Epidermal melanocyte (primary cell): ENCODE results near the gene KCTD1.

Source experiments
- DNase-seq: peaks from one replicate; pipeline ENCODE4 v3.0.0; 2011; ENCODE audit warnings: low spot score; ENCODE audit not compliant: insufficient read length

The KCTD1 gene

DNA sequence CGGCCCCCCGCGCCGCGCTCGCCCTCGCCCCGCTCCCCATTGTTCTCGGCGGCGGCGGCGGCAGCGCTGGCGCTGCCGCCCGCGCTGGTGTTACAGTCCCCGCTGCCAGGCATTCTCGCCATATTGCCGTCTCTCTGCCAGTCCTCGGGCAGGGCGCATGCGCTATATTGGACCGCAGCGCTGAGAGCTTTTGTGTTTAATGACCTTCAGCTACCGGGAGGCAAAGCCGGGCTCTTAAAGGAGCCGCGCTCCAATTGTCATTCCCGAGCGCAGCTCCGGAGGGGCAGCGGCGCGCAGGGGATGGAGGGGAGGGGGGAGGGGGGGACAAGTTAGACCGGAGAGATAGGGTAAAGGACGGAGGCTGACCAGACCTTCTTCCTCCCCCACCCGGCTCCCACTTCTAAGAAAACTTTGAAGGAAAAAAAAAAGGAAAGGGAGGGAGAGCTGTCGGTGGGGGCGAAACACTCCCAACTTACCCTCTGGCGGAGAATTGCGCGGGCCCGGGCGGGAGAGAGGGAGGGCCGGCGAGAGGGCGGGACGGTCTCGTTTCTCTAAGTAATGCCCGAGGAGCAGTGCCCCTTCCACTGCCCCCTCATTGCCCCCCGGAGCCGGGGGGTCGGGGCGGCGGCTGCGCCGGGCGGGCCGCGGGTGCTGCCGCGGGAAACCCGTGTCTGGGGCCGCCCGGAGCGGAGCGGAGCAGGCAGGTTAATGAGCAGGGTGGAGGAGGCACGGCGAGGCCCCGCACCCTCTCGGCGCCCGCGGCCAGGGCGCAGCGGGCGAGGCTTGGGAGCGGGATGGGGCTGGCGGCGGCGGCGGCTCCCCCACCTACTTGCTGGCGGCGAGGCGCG lies at the start of gene KCTD1:
TSS of gene KCTD1 (minus strand) at position 139 of the 848 bp plus-strand sequence. CDS start at position 122, 17 bp downstream.
- peak; percentile 74 for DNase-seq

DNA sequence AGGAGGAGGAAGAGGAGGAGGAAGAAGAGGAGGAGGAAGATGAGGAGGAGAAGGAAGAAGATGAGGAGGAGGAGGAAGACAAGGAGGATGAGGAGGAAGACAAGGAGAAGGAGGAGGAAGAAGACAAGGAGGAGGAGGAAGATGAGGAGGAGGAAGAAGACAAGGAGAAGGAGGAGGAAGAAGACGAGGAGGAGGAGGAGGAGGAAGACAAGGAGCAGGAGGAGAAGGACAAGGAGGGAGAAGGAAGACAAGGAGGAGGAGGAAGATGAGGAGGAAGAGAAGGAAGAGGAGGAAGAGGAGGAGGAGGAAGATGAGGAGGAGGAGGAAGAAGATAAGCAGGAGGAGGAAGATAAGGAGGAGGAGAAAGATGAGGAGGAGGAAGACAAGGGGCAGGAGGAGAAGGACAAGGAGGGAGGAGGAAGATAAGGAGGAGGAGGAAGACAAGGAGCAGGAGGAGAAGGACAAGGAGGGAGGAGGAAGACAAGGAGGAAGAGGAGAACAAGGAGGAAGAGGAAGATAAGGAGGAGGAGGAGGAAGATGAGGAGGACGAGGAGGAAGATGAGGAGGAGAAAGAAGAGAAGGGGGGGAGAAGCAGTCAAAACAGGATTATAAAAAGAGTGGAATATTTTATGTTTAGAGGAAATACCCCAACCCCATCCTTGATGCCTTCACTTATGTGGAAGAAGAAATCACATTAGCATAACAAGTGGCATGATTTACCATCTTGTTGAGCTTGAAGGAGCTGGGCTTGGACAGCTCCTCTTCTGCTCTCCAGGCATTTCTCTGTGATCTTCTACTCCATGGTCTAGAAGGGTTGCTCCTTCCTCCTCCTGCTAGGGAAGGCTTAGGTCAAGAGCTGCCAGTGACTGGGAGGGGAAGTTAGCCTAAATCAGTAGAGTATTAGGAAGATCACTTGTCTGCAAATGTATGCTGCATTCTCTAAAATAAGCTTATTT lies 45.3 kb upstream of the KCTD1 start:
- DNase-seq: no peak

DNA sequence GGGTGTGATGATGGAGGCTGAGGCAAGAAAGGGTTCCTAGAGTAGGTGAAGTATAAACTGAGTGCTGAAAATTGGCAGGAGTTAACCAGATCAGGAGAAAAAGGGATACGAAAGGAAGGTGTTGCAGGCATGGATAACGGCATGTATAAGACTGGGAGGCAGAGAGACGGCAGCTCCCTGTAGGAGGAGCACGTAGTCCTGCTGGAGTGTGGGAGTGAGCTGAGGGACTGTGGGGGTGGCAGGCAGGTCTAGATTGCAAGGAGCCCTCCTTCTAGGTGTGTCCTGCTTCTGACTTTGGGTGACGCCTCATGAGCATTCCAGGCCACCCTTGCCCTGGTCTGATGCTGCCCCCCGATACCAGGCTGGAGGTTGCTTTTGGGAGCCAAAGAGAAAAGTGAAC lies 36.4 kb upstream of the KCTD1 start:
- no peak for DNase-seq

DNA sequence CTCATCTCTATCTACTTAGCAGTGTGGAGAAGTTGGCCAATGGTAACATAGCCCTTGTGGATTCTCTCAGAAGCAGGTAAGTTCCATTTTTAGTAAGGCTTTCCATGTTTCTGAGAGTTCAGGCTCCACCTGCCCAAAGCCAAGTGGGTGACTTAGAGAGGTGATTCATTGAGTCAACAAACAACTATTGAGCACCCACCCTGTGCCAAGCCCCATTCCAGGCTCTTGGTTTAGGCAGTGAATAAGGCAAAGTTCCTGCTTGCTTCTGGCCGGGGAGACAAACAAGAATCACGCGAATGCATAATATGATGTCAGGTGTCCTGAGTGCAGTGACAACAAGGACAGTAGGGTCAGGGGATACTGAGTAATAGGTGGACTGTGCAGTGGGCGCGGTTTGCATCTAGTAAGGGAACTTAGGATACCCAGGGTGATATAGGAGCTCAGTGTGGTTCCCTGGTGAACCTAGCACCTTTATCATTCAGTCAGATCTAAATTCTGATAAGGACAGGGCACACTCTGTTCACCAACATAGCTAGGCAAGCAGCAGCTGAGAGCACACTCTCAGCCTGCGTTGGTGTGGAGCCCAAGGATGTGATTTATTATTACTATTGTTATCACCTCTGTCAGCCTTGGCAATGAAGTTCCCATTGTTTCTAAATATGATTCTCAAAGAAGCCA lies 31.7 kb upstream of the KCTD1 start:
- no peak for DNase-seq

DNA sequence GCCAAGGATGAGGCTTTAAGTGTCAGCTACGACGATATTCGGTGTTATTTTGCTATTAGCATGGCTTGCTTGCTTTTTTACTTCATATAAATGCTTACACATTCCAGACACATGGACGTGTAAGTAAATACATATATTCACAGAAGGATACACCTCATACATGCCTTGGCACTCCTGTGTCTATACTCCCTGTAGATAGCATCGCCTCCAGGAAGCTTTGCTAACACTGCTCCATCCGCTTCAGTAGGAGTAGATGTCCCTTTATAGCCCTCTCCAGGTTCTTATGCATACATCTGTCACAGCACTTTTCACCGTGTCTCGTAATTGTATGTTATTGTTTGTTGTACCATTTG lies 27.5 kb upstream of the KCTD1 start:
- no peak for DNase-seq

DNA sequence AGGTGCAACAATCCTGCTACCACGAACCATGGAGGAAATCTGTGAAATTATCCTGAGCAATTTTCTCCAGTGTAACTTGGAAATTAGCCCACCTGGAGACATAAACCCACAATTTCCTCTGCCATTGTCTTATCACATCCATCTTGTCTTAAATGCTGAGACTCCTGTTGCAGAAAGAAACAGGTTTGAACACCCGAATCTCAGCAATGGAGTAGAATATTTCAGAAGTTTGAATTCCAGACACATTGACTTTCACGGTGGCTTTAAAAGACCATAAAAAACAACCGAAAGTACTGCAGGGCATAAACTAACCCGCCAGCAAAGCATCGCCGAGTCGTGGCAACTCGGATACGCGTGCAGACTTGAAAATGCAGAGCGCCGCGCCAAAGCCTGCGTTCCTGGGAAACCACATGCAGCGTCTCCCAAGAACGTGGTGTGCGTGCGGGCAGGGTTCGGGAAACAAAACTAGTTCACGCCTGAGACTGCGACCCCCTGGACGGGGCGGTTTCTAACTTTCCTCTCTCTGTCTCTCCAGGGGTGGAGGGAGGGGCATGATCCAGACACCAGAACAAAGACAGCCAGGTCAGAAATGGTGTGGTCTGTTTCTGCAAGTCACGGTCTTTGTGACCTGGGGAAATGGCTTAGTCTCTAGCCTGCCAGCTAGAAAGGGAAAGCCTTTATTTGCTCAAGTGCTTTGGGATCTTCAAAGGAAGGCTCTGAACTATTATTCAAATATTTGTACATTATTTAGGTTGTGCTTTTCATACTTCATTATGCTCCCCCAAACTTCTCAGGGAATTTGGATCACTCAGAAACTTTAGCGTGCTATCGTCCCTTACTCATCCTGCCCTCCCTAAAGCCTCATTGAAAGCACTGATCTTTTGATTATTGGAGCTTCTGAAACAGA lies 26.9 kb upstream of the KCTD1 start:
- DNase-seq: peak; percentile 47

DNA sequence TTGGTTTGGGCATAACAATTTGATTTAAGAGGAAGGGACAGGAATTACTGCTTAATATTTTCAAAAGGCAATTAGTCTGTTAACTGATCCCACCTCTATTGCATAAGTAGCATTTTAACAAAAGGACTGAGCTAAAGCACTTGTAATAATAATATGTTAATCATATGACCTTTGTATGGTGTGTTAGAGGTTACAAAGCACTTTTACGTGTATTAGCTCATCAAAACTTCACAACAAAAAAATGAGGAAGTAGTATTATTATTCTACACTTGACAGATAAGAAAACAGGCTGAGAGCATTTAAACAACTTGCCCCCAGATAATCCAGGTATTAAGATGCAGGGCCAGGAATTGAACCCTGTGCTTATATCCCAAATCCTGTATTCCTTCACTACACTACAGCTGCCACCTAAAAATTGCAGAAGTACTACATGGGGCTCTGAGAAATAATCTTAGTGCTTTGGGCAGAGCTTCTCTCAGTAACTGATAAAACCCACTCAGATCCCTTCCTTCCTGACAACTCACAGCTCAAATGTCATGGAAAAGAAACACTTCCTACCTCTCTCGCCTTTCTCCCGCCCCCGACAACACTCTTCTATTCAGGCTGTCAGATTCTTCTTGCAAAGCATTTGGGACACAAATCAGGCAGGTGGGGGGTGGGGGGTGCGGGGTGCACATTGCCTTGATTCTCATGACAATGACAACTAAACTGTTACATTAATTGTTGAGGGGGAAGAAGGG lies 20.7 kb upstream of the KCTD1 start:
- no peak for DNase-seq

DNA sequence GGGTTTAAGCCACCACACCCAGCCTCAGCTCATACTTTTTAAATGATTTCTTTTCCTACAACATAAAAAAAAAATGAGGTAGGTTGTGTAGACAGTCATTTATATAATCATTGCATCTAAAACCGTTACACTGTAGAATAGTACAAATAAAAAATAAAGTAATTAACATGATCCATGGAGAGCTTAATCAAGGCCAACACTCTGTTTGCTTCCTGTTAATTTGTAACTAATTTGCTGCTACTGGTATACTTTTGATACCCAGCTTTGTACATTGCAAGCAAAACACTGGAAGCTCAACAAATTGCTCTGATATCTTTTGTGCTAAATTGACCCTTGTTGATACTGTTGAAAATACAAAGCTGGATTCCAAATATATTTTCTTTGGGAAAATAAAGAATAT lies 20.2 kb upstream of the KCTD1 start:
- DNase-seq: no peak

DNA sequence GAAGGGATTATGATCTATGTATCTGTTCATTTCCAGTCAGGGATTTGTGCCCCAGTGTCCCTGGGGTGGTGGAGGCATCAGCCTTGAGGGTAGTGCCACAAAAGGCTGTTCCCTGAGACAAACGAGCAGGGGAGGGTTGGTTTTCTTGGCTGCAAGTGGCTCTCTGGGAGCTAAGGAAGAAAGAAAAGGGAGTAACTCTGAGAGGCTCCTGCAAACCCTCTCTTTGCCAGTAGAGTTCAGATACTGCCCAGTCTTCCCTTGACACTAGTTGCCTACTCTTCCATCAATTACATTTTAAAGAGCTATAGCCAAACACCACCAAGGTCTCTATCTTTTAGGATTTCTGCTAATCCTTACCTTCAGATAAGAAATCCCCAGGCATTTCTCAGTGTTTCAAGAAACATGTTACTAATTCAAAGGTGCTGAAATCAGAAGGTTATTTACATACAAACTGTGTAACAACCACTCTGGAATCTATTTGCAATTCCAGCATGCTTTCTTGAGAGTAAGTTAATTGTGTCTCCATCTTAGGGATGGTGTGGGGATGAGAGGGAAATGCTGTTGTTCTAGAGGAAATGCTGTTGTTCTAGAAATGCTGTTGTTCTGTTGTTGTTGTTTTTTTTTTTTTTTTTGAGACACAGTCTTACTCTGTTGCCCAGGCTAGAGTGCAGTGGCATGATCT lies 18.7 kb upstream of the KCTD1 start:
- DNase-seq: no peak

DNA sequence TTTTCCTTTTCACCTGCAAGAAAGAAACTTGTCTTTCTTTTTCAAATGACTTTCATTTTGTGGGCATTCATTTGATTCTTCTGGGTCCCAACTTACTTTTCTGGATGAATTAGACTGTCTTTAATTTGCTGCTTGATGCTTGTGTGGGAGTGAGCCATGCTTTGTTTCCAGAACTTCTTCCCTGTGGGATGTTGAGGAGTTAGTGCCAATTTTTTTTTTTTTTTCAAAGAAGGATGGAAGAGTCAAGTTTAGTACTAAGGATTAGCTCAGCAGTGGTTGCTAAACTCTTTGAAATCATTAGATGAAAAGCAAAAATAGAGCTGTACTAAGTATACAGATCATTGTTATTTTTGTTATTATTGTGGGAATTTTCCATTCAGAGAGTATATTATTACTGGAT lies 17.2 kb upstream of the KCTD1 start:
- no peak for DNase-seq

DNA sequence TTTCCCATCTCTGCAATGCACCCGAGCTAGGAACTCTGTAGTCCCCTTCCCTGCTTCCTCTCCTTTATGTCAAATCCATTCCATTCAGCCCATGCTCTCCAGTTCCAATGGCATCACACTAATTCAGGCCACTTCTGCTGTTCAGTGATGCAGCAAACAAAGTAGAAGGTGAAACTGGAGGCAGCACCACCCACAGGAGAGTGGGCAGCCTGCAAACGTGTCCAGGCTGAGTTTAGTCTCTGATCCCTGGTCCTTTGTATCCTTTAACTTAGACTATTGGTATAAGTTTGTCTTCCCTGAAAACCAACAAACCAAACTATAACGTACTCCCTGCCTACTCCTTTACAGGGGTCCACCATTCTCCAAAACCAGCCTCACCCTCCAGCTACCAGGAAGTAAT lies 14.7 kb upstream of the KCTD1 start:
- no peak for DNase-seq

DNA sequence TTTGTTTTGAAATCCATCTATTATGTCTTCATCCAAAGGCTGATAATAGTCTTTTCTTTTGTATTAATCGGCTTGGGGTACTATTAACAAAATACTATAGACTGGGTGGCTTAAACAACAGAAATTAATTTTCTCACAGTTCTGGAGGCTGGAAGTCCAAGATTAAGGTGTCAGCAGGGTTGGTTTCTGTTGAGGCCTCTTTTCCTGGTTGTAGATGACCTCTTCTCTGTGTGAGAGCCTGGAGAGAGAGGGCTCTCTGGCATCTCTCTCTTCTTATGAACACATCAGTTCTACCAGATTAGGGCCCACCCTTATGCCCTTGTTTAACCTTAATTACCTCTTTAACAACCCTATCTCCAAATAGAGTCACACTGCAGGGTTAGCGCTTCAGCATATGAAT lies 14.2 kb upstream of the KCTD1 start:
- DNase-seq: no peak

DNA sequence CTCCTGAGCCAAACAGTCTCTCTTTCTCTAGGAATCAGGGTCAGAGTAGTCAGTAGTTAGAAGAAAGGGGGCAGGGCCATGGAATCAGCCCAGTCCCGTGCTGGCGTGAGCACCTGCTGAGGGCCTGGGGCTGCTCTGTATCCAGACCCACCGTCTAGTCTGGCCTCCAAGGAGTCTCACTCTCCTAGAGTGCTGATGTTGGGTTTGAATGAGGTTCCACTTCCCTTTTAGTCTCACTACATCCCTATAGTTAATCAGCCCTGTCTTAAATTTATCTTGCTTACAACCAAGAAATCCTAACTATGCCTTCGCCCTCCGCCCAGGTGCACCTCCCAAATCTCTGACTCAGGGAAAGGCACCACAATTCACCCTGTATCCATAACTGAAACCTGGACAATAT lies 13.4 kb upstream of the KCTD1 start:
- no peak for DNase-seq

DNA sequence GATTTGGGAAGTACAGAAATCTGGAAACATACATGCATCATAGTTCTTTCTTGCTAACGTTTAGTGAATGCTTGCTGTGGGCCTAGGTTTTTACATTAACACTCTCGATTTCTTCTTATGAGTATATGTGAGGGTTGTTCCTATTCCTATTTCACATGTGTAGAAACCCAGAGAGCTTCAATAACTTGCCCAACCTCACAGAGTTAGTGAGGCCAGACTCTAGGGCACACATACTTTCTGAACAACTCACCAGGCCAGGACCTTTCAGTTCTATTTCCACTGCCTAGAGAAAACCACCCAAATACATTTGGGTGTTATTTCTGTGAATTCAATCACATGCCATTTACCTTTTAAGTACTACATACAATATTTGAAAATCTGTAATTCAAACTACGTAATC lies 8.2 kb upstream of the KCTD1 start:
- no peak for DNase-seq

DNA sequence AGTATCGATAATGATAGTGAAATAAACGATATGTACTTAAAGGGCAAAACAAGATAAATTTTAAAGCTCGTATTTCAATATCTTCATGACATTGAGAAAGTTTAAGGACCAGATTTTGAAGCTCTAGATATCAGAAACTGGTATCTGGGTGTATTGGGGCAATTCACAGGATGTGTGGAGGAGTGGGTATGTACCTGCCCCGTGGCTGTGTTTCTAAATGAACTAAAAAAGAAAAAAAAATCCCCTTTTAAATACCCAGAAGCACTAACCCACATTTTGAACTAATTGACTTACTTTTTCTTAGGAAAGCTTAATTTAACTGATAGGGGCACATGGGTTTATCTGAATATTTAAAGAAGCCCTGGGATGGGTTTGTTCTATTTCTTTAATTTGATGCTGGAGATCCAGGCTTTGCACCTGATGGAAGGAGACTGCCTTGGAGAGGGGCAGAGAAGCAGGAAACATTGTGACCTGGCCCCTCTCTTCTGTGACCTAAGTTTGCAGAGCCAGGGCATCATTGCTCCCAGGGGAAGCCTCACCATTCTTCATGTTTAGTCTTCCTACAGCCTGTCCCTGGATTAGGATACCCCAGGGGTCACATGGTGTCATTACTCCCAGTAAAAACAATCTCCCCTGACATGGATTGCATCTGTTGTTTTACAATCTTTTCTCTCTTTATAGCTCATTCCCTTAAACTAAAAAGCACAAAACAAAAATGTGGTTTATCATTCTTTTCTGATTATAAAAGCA lies 7.6 kb upstream of the KCTD1 start:
- DNase-seq: no peak

DNA sequence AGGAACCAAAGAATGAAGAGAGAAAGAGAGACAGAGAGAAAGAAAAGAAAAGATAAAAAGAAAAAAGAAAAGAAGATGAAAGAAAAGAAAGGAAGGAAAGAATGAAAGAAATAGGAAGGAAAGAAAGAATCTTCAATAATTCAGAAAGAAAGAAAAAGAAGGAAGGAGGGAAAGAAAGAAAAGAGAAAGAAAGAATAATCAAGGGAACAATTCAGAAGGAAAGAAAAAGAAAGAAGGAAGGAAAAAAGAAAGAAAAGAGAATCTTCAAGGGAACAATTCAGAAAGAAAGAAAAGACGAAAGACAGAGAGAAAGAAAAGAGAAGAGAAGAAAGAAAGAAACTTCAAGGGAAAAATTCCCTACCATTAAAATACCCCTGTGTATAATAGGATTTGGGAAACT lies 5.6 kb upstream of the KCTD1 start:
- no peak for DNase-seq

DNA sequence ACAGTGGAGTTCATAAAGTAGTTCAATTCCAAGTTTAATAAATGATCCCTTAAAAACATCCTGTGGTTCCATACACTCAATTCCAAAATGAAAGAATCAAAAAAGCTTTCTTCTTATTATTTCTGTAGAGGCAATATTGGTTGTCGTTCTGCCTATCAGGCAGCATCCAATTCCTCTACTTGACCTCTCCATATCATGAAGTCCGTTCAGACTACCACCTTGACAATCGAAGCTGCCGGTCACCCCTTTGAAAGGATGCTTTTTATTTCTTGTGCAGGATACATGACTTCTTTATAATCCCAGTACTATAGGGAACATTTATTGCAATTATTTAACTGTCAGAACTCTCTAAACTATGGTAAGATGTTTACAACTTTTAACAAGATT lies 3.3 kb upstream of the KCTD1 start:
- no peak for DNase-seq

DNA sequence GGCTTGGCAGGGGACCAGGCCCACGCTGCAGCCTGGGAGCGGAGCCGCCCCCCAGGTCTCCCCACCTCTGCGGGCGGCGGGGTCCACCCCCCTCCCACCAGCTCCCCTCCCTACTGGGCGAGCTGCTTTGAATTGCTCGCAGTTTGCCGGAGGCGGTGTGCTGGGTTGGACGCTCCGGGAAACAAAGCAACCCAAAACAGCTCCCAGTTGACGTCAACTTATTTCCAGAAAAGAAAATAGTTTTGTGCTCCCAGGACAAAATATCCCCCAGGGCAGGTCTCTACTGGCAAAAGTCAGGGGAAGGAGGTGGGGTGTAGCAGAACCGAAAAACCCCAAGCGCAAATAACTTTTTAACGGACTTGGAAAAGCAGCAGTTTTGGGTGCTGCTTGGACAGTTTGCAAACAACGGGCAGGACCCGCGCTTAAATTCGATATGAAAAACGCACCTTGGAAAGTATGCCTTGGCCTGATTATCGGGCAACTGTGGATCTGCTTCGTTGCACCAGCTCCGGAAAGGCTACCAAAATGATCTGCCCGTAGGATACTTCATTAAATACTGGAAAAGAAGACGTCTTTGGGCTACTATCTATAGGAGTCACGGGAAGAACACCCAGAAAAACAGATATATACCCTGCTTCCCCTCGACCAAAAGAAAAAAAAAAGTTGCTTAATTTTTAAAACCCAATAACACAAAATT lies 2.8 kb upstream of the KCTD1 start:
- no peak for DNase-seq
